Adrenal gland (tissue), 5 donors: ENCODE measurements around the gene TAOK2.

ENCODE experiments used
- CTCF ChIP-seq, 6 experiments: fragments of 450-650 bp in 4 of 6; fragments of 200-600 bp in 2 of 6; sonication (generic) in 1 of 6; IDR thresholded peaks; 1 replicate in 5 of 6; 2 replicates in 1 of 6; pipeline versions ENCODE4 v1.5.1 to v1.8.0; 2016 to 2021; ENCODE audit warnings: antibody characterized with exemption in 6 of 6, mild to moderate bottlenecking in 2 of 6, moderate library complexity in 1 of 6
- POLR2A ChIP-seq, 2 donors: fragments of 450-650 bp; IDR thresholded peaks; one replicate each; pipeline ENCODE4 v1.6.1; 2017; ENCODE audit warnings: antibody characterized with exemption in 2 of 2, mild to moderate bottlenecking in 2 of 2, moderate library complexity in 1 of 2
- donor health status: DM: no; HTN: no; CAD: no.

- TF ChIP-seq CTCF (IDR thresholded peaks at IDR 0.05) (no peak), POLR2A (IDR thresholded peaks at IDR 0.05) (no peak)
These were observed 29.1 kb downstream of the TAOK2 start for GRCh38 chr16:30002614-30003346.
